Adrenal gland (tissue), 12 donors: ENCODE results near the gene DNAJB14. TPM values are rescaled to one million over a fixed set of nuclear protein-coding genes. Genes with fewer than 3 reads are reported as not detected.

Experiments used
- DNase-seq, 7 donors: peaks; one replicate each; pipeline ENCODE4 v3.0.0-alpha.2; 2019 to 2020
- H3K27ac ChIP-seq, 5 donors: fragments of 200-600 bp; sonication (generic) in 4 of 5; 1 replicate in 3 of 5; 2 replicates in 2 of 5; pipeline versions ENCODE4 v1.5.1 to v1.8.0; 2016 to 2020; ENCODE audit warnings: mild to moderate bottlenecking in 1 of 5
- H3K27me3 ChIP-seq: fragments of 200-600 bp; 2 replicates; pipeline ENCODE4 v1.8.0; 2021
- H3K36me3 ChIP-seq, 2 donors: fragments of 200-600 bp; replicated peaks in 1 of 2; 1 replicate in 1 of 2; 2 replicates in 1 of 2; pipeline versions ENCODE4 v1.5.1 to v1.8.0; 2018 to 2022
- H3K4me1 ChIP-seq, 2 donors: fragments of 200-600 bp; replicated peaks in 1 of 2; 1 replicate in 1 of 2; 2 replicates in 1 of 2; pipeline versions ENCODE4 v1.5.1 to v1.8.0; 2018 to 2021
- H3K4me3 ChIP-seq, 4 donors: fragments of 200-600 bp; sonication (generic) in 3 of 4; one replicate each; pipeline ENCODE4 v1.5.1; 2016 to 2018
- H3K9me3 ChIP-seq, 3 donors: fragments of 200-600 bp; sonication (generic) in 1 of 3; replicated peaks in 1 of 3; 1 replicate in 2 of 3; 2 replicates in 1 of 3; pipeline versions ENCODE4 v1.5.1 to v1.8.0; 2016 to 2021
- POLR2A ChIP-seq, 2 donors: fragments of 450-650 bp; IDR thresholded peaks; one replicate each; pipeline ENCODE4 v1.6.1; 2017; ENCODE audit warnings: antibody characterized with exemption in 2 of 2, mild to moderate bottlenecking in 2 of 2, moderate library complexity in 1 of 2
- WGBS, 4 donors: extraction: QIAGEN DNeasy Blood & Tissue Kit in 2 of 4; methylation state at CpG; one replicate each; pipeline versions ENCODE4 v1.1.5 to v1.1.7; 2013 to 2017; 5-methylcytosine and 5-hydroxymethylcytosine counted together
- intact Hi-C, 2 donors: fragments of 100-400 bp; cut with DNase I; formaldehyde crosslinking; loops; one replicate each; pipeline versions ENCODE4 v1.14.1 to v1.15.0; 2022 to 2023
- polyA plus RNA-seq, 3 donors: library from polyadenylated mRNA; stranded (reverse); fragments of 200-250 nt in 2 of 3; fragments of 350-450 nt in 1 of 3; fragmentation: Illumina TruSeq in 1 of 3; extraction: RNeasy Lipid Tissue Mini Kit (QIAGEN cat#74804) in 1 of 3; gene quantifications; one replicate each; pipeline ENCODE4 v1.2.3, GENCODE V29; 2013 to 2014
- total RNA-seq, 9 donors: library from RNA; depleted of rRNA in 4 of 9; stranded (reverse); fragments of >200 nt in 4 of 9; fragments of 120-200 nt in 1 of 9; fragmentation: NEBNext Ultra II Directional in 1 of 9; extraction: Animal tissue kit (Norgen Biotek cat#: 25700) in 1 of 9; gene quantifications; one replicate each; pipeline versions ENCODE4 v1.1.0 to v1.2.4, GENCODE V29; 2013 to 2023
- TF ChIP-seq, protein P1 (sequence below), 6 experiments: fragments of 450-650 bp in 4 of 6; fragments of 200-600 bp in 2 of 6; sonication (generic) in 1 of 6; IDR thresholded peaks; 1 replicate in 5 of 6; 2 replicates in 1 of 6; pipeline versions ENCODE4 v1.5.1 to v1.8.0; 2016 to 2021; ENCODE audit warnings: antibody characterized with exemption in 6 of 6, mild to moderate bottlenecking in 2 of 6, moderate library complexity in 1 of 6
- donor health status: healthy with polysubstance abuse.
- donor health status: Bipolar disorder and iron deficiency.
- donor health status: DM: yes; HTN: yes; CAD: no.
- donor health status: DM: no; HTN: no; CAD: no.
- donor health status: DM: no; HTN: no; CAD: no.
- donor health status: DM: yes; HTN: yes; CAD: no.

The DNAJB14 gene
- total and polyA plus RNA-seq, 12 donors: 7.2 to 53.7 (median 33.3) TPM

DNA sequence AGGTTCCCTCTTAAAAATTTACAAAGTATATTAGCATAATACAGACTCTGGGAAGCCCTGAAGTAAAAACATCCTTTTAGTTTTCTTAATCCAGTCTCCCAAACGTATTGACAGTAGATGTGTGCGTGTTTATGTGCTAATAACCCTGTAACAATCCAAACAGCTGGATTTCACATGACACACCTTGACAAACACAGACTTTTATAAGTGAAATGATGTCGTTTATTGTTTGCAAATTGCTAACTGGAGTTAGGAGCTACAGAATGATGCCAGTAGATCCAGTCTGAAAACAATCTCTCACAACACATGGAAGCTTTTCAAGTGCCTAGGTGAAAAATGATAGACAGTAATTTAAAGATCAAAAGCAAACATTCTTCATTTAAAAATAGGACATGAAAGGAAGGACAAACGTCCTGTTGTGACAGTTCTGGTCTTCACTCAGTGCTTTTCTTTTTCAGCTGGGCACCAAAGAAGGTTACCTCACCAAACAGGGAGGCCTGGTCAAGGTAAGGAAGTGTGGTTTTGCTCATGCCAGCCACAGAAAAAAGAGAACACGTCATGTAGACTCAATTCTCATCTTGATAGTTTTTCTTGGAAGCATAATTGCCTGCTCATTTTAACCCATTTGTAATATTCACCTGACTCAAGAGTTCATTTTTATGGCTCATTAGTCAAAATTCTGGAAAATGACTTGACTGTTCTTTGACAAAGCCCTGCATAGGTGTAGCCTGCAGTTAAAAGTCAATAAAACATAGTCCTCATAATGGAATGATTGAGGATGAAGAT, 85.1 kb downstream of the DNAJB14 start:
- no peak for DNase-seq
- Histone ChIP-seq H3K4me3 (no peak overlapping the region), H3K27ac (no peak overlapping the region), H3K27me3 (no peaks in the 10 kb centered on the region), H3K9me3 (peaks cover 0 to 7% (median 0%) of the 10 kb centered on the region in 3 donors), H3K36me3 (no peaks in the 10 kb centered on the region), H3K4me1 (no peaks in the 10 kb centered on the region)
- TF ChIP-seq POLR2A (IDR thresholded peaks at IDR 0.05): no peak
- TF ChIP-seq, protein P1, sequence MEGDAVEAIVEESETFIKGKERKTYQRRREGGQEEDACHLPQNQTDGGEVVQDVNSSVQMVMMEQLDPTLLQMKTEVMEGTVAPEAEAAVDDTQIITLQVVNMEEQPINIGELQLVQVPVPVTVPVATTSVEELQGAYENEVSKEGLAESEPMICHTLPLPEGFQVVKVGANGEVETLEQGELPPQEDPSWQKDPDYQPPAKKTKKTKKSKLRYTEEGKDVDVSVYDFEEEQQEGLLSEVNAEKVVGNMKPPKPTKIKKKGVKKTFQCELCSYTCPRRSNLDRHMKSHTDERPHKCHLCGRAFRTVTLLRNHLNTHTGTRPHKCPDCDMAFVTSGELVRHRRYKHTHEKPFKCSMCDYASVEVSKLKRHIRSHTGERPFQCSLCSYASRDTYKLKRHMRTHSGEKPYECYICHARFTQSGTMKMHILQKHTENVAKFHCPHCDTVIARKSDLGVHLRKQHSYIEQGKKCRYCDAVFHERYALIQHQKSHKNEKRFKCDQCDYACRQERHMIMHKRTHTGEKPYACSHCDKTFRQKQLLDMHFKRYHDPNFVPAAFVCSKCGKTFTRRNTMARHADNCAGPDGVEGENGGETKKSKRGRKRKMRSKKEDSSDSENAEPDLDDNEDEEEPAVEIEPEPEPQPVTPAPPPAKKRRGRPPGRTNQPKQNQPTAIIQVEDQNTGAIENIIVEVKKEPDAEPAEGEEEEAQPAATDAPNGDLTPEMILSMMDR (IDR thresholded peaks at IDR 0.05): no peak
- WGBS, 4 donors: 43 to 51% (median 47%) methylated on average over 5 of the region's 5 CpGs
- intact Hi-C loops: no loop called here

DNA sequence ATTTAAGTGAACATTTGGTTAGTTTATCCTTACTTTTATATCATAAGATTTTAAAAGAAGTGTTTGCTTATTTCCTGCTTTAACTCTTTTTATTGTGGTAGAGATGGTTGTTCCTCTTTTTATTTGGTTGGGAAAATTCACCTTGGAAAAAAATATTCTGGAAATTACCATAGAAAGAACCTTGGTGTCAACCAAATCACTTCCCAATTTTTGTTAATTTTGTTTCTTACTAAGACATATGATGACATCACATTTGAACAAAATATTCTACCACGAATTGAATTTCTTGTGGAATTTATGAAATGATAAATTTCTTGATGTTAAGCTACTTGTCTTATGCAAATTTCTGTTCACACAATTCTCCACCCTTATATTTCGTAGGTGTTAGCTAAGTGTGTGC, 85.9 kb downstream of the DNAJB14 start:
- WGBS, 4 donors: 67 to 80% (median 72%) methylated on average over 2 of the region's 2 CpGs
- no peak overlapping the region for H3K27ac ChIP-seq
- no peak for DNase-seq
- H3K4me1 ChIP-seq: no peaks in the 10 kb centered on the region
- intact Hi-C loops: no loop called here
- no peak overlapping the region for H3K4me3 ChIP-seq
- H3K9me3 ChIP-seq: peaks cover 0 to 7% (median 0%) of the 10 kb centered on the region in 3 donors
- TF ChIP-seq, protein P1 (IDR thresholded peaks at IDR 0.05): no peak
- TF ChIP-seq POLR2A (IDR thresholded peaks at IDR 0.05): no peak
- no peaks in the 10 kb centered on the region for H3K27me3 ChIP-seq
- no peaks in the 10 kb centered on the region for H3K36me3 ChIP-seq

DNA sequence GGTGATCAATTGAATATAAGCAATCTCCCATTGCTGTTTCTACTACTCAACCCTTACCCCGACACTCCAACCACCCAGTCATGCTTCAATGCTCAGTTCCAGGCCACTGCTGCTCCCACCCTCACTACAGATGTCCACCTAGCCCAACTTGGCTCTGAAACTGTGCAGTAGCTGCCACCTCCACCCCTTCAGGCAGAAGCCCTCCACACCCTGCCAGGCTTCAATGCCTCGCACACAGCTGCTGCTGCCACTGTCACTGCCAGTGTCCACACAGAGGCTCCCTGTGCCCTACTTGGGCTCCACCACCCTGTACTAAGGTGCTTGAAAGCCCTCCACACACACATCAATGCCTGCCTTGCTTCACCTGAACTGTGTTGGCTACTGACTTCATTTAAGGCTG, 86.8 kb downstream of the DNAJB14 start:
- no peak for DNase-seq
- H3K36me3 ChIP-seq: no peaks in the 10 kb centered on the region
- no peak overlapping the region for H3K4me3 ChIP-seq
- H3K27me3 ChIP-seq: no peaks in the 10 kb centered on the region
- no peaks in the 10 kb centered on the region for H3K4me1 ChIP-seq
- H3K9me3 ChIP-seq: peaks cover 0 to 7% (median 0%) of the 10 kb centered on the region in 3 donors
- intact Hi-C loops: no loop called here
- TF ChIP-seq, protein P1 (IDR thresholded peaks at IDR 0.05): no peak
- WGBS, 4 donors: 33 to 100% (median 92%) methylated on average over 1 to 2 of the region's 2 CpGs
- no peak overlapping the region for H3K27ac ChIP-seq

DNA sequence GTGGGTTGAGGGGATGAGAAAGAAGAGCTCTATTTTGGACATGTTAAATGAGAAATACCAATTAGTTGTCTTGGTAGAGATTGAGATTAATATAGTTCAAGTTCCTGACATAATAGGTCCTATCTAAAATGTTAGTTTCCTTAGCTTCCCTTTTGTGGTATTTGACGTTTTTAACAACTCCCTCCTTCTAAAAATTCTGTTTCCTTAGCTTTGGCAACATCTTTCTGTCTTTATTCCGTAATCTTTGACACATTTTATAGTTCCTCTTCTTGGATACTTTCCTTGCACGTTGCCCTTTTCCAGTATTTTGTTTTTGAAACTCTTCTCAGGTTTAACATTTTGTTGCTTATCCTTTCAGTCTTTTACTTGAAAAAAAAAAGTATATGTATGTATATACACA, 89.1 kb downstream of the DNAJB14 start:
- WGBS, 4 donors: 39 to 58% (median 53%) methylated on average over 3 of the region's 3 CpGs
- intact Hi-C loops: no loop called here

More for the DNA sequence above, 89.1 kb downstream of the DNAJB14 start:
- peak overlapping the region in 1 of 5 donors; percentile 76 for H3K27ac ChIP-seq
- no peaks in the 10 kb centered on the region for H3K27me3 ChIP-seq
- H3K4me1 ChIP-seq: no peaks in the 10 kb centered on the region
- TF ChIP-seq, protein P1 (IDR thresholded peaks at IDR 0.05): no peak
- no peak for TF ChIP-seq POLR2A (IDR thresholded peaks at IDR 0.05)
- no peaks in the 10 kb centered on the region for H3K36me3 ChIP-seq
- no peak for DNase-seq
- H3K9me3 ChIP-seq: peaks cover 0 to 7% (median 0%) of the 10 kb centered on the region in 3 donors
- H3K4me3 ChIP-seq: no peak overlapping the region
